SK-N-SH (cell line): ENCODE data around the gene TGFBR3L. TPM values are rescaled to one million over a fixed set of nuclear protein-coding genes. Genes with fewer than 3 reads are reported as not detected.

Experiments
- CTCF ChIA-PET: fragments of 300-600, 350-600 bp; formaldehyde crosslinking; extraction: SDS; loops from one replicate; lab custom pipeline; 2021; lab: Yijun Ruan, JAX
- POLR2A ChIA-PET: fragments of 350-600 bp; sonication (Branson Sonifier 250); formaldehyde crosslinking; extraction: SDS; loops from one replicate; lab custom pipeline; 2020; ENCODE audit warnings: antibody characterized with exemption, inconsistent platforms; lab: Yijun Ruan, JAX
- DNase-seq: peaks from one replicate; pipeline ENCODE4 v3.0.0; 2012
- H2AFZ ChIP-seq: fragments of 200-600 bp; sonication (generic); 2 replicates; pipeline ENCODE4 v1.8.1; 2016; ENCODE audit warnings: antibody characterized with exemption, mild to moderate bottlenecking, low read depth
- H3F3A ChIP-seq: fragments of 200-600 bp; sonication (generic); replicated peaks from 2 replicates; pipeline ENCODE3; 2016; ENCODE audit warnings: antibody characterized with exemption, mild to moderate bottlenecking; ENCODE audit not compliant: insufficient read depth
- H3K27ac ChIP-seq, 2 experiments: fragments of 200-500 bp in 1 of 2; fragments of 200-600 bp in 1 of 2; sonication (Bioruptor generic) in 1 of 2; sonication (generic), shearing (Covaris generic) in 1 of 2; 2 replicates each; pipeline versions ENCODE4 v1.5.1 to v1.6.1; 2014 to 2016; ENCODE audit warnings: low read depth in 2 of 2, inconsistent platforms in 1 of 2, low read length in 1 of 2, mild to moderate bottlenecking in 1 of 2, mixed read lengths in 1 of 2
- H3K27me3 ChIP-seq: fragments of 200-600 bp; sonication (generic), shearing (Covaris generic); 2 replicates; pipeline ENCODE4 v1.6.1; 2016; ENCODE audit warnings: mixed run types; ENCODE audit not compliant: insufficient read depth
- H3K36me3 ChIP-seq, 2 experiments: fragments of 200-500 bp in 1 of 2; fragments of 200-600 bp in 1 of 2; sonication (Bioruptor generic) in 1 of 2; sonication (generic) in 1 of 2; replicated peaks in 1 of 2; 2 replicates each; pipeline versions ENCODE3 to v1.5.1; 2014 to 2016; ENCODE audit warnings: low read length in 1 of 2, mild to moderate bottlenecking in 1 of 2; ENCODE audit not compliant: insufficient read depth in 2 of 2, control insufficient read depth in 1 of 2
- H3K4me1 ChIP-seq, 2 experiments: fragments of 200-500 bp in 1 of 2; fragments of 200-600 bp in 1 of 2; sonication (Bioruptor generic) in 1 of 2; sonication (generic), shearing (Covaris generic) in 1 of 2; 2 replicates each; pipeline versions ENCODE4 v1.5.1 to v1.6.1; 2014 to 2016; ENCODE audit warnings: low read depth in 1 of 2, low read length in 1 of 2, mixed run types in 1 of 2; ENCODE audit not compliant: insufficient read depth in 2 of 2, control insufficient read depth in 1 of 2
- H3K4me2 ChIP-seq: fragments of 200-600 bp; sonication (generic), shearing (Covaris generic); 2 replicates; pipeline ENCODE4 v1.6.1; 2017; ENCODE audit warnings: mixed run types
- H3K4me3 ChIP-seq, 2 experiments: fragments of 200-500 bp in 1 of 2; fragments of 200-600 bp in 1 of 2; sonication (Bioruptor generic) in 1 of 2; sonication (generic), shearing (Covaris generic) in 1 of 2; 2 replicates each; pipeline versions ENCODE4 v1.5.1 to v1.8.1; 2014 to 2016; ENCODE audit warnings: low read depth in 2 of 2, inconsistent platforms in 1 of 2, low read length in 1 of 2, mild to moderate bottlenecking in 1 of 2, mixed read lengths in 1 of 2, moderate library complexity in 1 of 2
- H3K79me2 ChIP-seq: fragments of 200-600 bp; sonication (generic); 2 replicates; pipeline ENCODE4 v1.8.1; 2017; ENCODE audit warnings: mild to moderate bottlenecking; ENCODE audit not compliant: insufficient read depth
- H3K9ac ChIP-seq: fragments of 200-600 bp; sonication (generic); 2 replicates; pipeline ENCODE4 v1.6.1; 2017; ENCODE audit warnings: mixed run types
- H3K9me2 ChIP-seq: fragments of 200-600 bp; sonication (generic); 2 replicates; pipeline ENCODE4 v1.6.1; 2017; ENCODE audit warnings: mixed run types
- H3K9me3 ChIP-seq: fragments of 200-600 bp; sonication (generic); 2 replicates; pipeline ENCODE4 v1.6.1; 2017; ENCODE audit warnings: mixed run types, mild to moderate bottlenecking, moderate library complexity
- H4K20me1 ChIP-seq: fragments of 200-600 bp; sonication (generic); 2 replicates; pipeline ENCODE4 v1.6.1; 2017; ENCODE audit warnings: mild to moderate bottlenecking, mixed run types; ENCODE audit not compliant: insufficient read depth
- CHD2 ChIP-seq: fragments of 150-350 bp; IDR thresholded peaks from 2 replicates; pipeline ENCODE4 v1.6.1; 2018; ENCODE audit warnings: low read length; ENCODE audit not compliant: partially characterized antibody
- ELF1 ChIP-seq: IDR thresholded peaks from 2 replicates; pipeline ENCODE4 v1.4.0; 2012
- FOSL2 ChIP-seq: IDR thresholded peaks from 2 replicates; pipeline ENCODE4 v1.4.0; 2012; ENCODE audit warnings: low read depth, mild to moderate bottlenecking, moderate library complexity, borderline replicate concordance
- FOXJ3 ChIP-seq: sonication (generic); formaldehyde crosslinking; IDR thresholded peaks from 2 replicates; pipeline ENCODE4 v1.5.1; 2020; ENCODE audit warnings: mild to moderate bottlenecking, missing genetic modification reagents
- FOXM1 ChIP-seq: IDR thresholded peaks from 2 replicates; pipeline ENCODE4 v1.4.0; 2012; ENCODE audit warnings: low read depth, mild to moderate bottlenecking
- GABPA ChIP-seq: IDR thresholded peaks from 2 replicates; pipeline ENCODE4 v1.4.0; 2012; ENCODE audit warnings: low read depth, mild to moderate bottlenecking
- GATA2 ChIP-seq: sonication (generic); formaldehyde crosslinking; IDR thresholded peaks from 2 replicates; pipeline ENCODE4 v1.5.0; 2020; ENCODE audit warnings: mild to moderate bottlenecking, missing genetic modification reagents
- JUND ChIP-seq: IDR thresholded peaks from 2 replicates; pipeline ENCODE4 v1.4.0; 2012
- MEF2A ChIP-seq: IDR thresholded peaks from 2 replicates; pipeline ENCODE4 v1.4.0; 2012; ENCODE audit warnings: low read depth, borderline replicate concordance
- MXI1 ChIP-seq: IDR thresholded peaks from 2 replicates; pipeline ENCODE4 v1.6.1; 2012; ENCODE audit warnings: mild to moderate bottlenecking, low read depth, low read length, improper control_type of control experiment
- NRF1 ChIP-seq: IDR thresholded peaks from 2 replicates; pipeline ENCODE4 v1.6.1; 2012; ENCODE audit warnings: low read depth, mild to moderate bottlenecking, low read length
- POLR2AphosphoS5 ChIP-seq: IDR thresholded peaks from 2 replicates; pipeline ENCODE4 v1.6.1; 2012; ENCODE audit warnings: low read depth, low read length
- RAD21 ChIP-seq: IDR thresholded peaks from 2 replicates; pipeline ENCODE4 v1.6.1; 2012; ENCODE audit warnings: mild to moderate bottlenecking, low read length
- RCOR1 ChIP-seq: fragments of 150-350 bp; IDR thresholded peaks from 2 replicates; pipeline ENCODE4 v1.6.1; 2017; ENCODE audit warnings: antibody characterized with exemption, low read length
- RFX5 ChIP-seq: IDR thresholded peaks from 2 replicates; pipeline ENCODE4 v1.6.1; 2012; ENCODE audit warnings: mild to moderate bottlenecking, improper control_type of control experiment, low read length
- RXRA ChIP-seq: IDR thresholded peaks from 2 replicates; pipeline ENCODE4 v1.4.0; 2012; ENCODE audit warnings: low read depth, mild to moderate bottlenecking, borderline replicate concordance
- SMC3 ChIP-seq: IDR thresholded peaks from 2 replicates; pipeline ENCODE4 v1.6.1; 2012; ENCODE audit warnings: low read depth, low read length, improper control_type of control experiment
- TAF1 ChIP-seq: IDR thresholded peaks from 2 replicates; pipeline ENCODE4 v1.6.1; 2012; ENCODE audit warnings: low read depth, mild to moderate bottlenecking, low read length, moderate library complexity, borderline replicate concordance
- TEAD4 ChIP-seq: IDR thresholded peaks from 2 replicates; pipeline ENCODE4 v1.4.0; 2012; ENCODE audit warnings: mild to moderate bottlenecking, borderline replicate concordance; ENCODE audit not compliant: insufficient read depth
- USF1 ChIP-seq: IDR thresholded peaks from 2 replicates; pipeline ENCODE4 v1.4.0; 2012; ENCODE audit warnings: low read depth, borderline replicate concordance
- YY1 ChIP-seq: IDR thresholded peaks from 2 replicates; pipeline ENCODE4 v1.4.0; 2012; ENCODE audit warnings: low read depth, mild to moderate bottlenecking
- WGBS: methylation state at CpG from one replicate; pipeline ENCODE4 v1.1.6; 2017; ENCODE audit warnings: low lambda C conversion rate; 5-methylcytosine and 5-hydroxymethylcytosine counted together
- polyA plus RNA-seq, 3 experiments: library from polyadenylated mRNA; depleted of rRNA; stranded (reverse); fragments of >200 nt; gene quantifications; 2 replicates each; pipeline ENCODE4 v1.2.3, GENCODE V29; 2012
- TF ChIP-seq, protein P1 (sequence below): IDR thresholded peaks from 2 replicates; pipeline ENCODE4 v1.4.0; 2012; ENCODE audit warnings: low read depth
- TF ChIP-seq, protein P2 (sequence below): fragments of 200-600 bp; sonication (generic); IDR thresholded peaks from 2 replicates; pipeline ENCODE4 v1.6.1; 2017; ENCODE audit warnings: antibody characterized with exemption, mild to moderate bottlenecking, moderate library complexity
- TF ChIP-seq, protein P3 (sequence below): IDR thresholded peaks from 2 replicates; pipeline ENCODE4 v1.4.0; 2012; ENCODE audit warnings: low read depth, borderline replicate concordance

TGFBR3L gene
- polyA plus RNA-seq, 1 of the 3 experiments (the other 2 are of a cell fraction): 0.87 TPM

- Histone ChIP-seq H2AFZ (no peak overlapping the region), H3K4me1 (peaks cover 0 to 12% of the 10 kb centered on the region in 2 experiments; a peak in 2 of 4 replicates), H3K4me3 (no peak overlapping the region), H3K9me2 (no peaks in the 10 kb centered on the region), H3K4me2 (no peak overlapping the region), H3K36me3 (peaks cover 3 to 35% of the 10 kb centered on the region in 2 experiments), H4K20me1 (peaks cover 36% of the 10 kb centered on the region), H3K27ac (no peak overlapping the region; a peak in 1 of 4 replicates), H3K9ac (no peak overlapping the region), H3K9me3 (no peaks in the 10 kb centered on the region), H3F3A (peaks cover 6% of the 10 kb centered on the region), H3K27me3 (no peaks in the 10 kb centered on the region), H3K79me2 (peaks cover 43% of the 10 kb centered on the region)
- DNase-seq: no peak
- WGBS: 98% methylated on average over 11 of the region's 19 CpGs
- ChIA-PET POLR2A (no interaction called here), CTCF (interaction anchor here (1.3 to 1.7 kb wide), 3 partner anchors 9 to 56 kb away, joined by 3 to 5 read pairs (median 4); partner anchors contain the start of gene LRRC8E)
- TF ChIP-seq RXRA: no peak
- TF ChIP-seq YY1: no peak
- no peak for TF ChIP-seq MXI1
- no peak for TF ChIP-seq ELF1
- no peak for TF ChIP-seq SMC3
- TF ChIP-seq FOSL2: no peak
- TF ChIP-seq NRF1: no peak
- TF ChIP-seq TAF1: no peak
- TF ChIP-seq GATA2 (CRISPR knock-in tag): no peak
- TF ChIP-seq MEF2A: no peak
- TF ChIP-seq GABPA: no peak
- TF ChIP-seq TEAD4: no peak
- no peak for TF ChIP-seq RCOR1
- no peak for TF ChIP-seq FOXJ3 (CRISPR knock-in tag)
- TF ChIP-seq JUND: no peak
- TF ChIP-seq CHD2: no peak
- TF ChIP-seq, protein P1, sequence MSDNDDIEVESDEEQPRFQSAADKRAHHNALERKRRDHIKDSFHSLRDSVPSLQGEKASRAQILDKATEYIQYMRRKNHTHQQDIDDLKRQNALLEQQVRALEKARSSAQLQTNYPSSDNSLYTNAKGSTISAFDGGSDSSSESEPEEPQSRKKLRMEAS: no peak
- TF ChIP-seq POLR2AphosphoS5: no peak
- no peak for TF ChIP-seq RAD21
Observed at GRCh38 chr19:7908742-7909461, 5.7 kb upstream of the TGFBR3L start.

GRCh38 chr19:7909471-7910067 lies 5.1 kb upstream of the TGFBR3L start:
- Histone ChIP-seq H3K36me3 (peaks cover 3 to 35% of the 10 kb centered on the region in 2 experiments), H3K9me2 (no peaks in the 10 kb centered on the region), H3K4me1 (peaks cover 0 to 9% of the 10 kb centered on the region in 2 experiments; a peak in 2 of 4 replicates), H4K20me1 (peaks cover 34% of the 10 kb centered on the region), H3K79me2 (peaks cover 38% of the 10 kb centered on the region), H3K27ac (no peak overlapping the region), H2AFZ (no peak overlapping the region), H3K4me3 (no peak overlapping the region), H3K9ac (no peak overlapping the region), H3K9me3 (no peaks in the 10 kb centered on the region)
- no peak for DNase-seq
- POLR2A ChIA-PET: no interaction called here
- TF ChIP-seq MXI1: no peak
- TF ChIP-seq GATA2 (CRISPR knock-in tag): no peak
- no peak for TF ChIP-seq RFX5
- no peak for TF ChIP-seq NRF1
- no peak for TF ChIP-seq JUND
- TF ChIP-seq, protein P2, sequence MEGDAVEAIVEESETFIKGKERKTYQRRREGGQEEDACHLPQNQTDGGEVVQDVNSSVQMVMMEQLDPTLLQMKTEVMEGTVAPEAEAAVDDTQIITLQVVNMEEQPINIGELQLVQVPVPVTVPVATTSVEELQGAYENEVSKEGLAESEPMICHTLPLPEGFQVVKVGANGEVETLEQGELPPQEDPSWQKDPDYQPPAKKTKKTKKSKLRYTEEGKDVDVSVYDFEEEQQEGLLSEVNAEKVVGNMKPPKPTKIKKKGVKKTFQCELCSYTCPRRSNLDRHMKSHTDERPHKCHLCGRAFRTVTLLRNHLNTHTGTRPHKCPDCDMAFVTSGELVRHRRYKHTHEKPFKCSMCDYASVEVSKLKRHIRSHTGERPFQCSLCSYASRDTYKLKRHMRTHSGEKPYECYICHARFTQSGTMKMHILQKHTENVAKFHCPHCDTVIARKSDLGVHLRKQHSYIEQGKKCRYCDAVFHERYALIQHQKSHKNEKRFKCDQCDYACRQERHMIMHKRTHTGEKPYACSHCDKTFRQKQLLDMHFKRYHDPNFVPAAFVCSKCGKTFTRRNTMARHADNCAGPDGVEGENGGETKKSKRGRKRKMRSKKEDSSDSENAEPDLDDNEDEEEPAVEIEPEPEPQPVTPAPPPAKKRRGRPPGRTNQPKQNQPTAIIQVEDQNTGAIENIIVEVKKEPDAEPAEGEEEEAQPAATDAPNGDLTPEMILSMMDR: no peak
- no peak for TF ChIP-seq USF1
- no peak for TF ChIP-seq TEAD4
- TF ChIP-seq GABPA: no peak
- TF ChIP-seq RAD21: no peak
- TF ChIP-seq, protein P3, sequence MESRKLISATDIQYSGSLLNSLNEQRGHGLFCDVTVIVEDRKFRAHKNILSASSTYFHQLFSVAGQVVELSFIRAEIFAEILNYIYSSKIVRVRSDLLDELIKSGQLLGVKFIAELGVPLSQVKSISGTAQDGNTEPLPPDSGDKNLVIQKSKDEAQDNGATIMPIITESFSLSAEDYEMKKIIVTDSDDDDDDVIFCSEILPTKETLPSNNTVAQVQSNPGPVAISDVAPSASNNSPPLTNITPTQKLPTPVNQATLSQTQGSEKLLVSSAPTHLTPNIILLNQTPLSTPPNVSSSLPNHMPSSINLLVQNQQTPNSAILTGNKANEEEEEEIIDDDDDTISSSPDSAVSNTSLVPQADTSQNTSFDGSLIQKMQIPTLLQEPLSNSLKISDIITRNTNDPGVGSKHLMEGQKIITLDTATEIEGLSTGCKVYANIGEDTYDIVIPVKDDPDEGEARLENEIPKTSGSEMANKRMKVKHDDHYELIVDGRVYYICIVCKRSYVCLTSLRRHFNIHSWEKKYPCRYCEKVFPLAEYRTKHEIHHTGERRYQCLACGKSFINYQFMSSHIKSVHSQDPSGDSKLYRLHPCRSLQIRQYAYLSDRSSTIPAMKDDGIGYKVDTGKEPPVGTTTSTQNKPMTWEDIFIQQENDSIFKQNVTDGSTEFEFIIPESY: no peak
- TF ChIP-seq FOXM1: no peak
- no peak for TF ChIP-seq YY1
- TF ChIP-seq, all 33 proteins: peak for 0
- Histone ChIP-seq H3K27me3 (no peaks in the 10 kb centered on the region), H3K4me2 (no peak overlapping the region), H3F3A (peaks cover 6% of the 10 kb centered on the region)
- WGBS: 90% methylated on average over 5 of the region's 21 CpGs
- CTCF ChIA-PET: interaction anchor here (1.6 to 1.7 kb wide), 2 partner anchors 8 to 57 kb away, joined by 4 to 5 read pairs; no protein-coding TSS in a partner anchor
